ENCODE data around the gene CHAT.

Gene CHAT

DNA sequence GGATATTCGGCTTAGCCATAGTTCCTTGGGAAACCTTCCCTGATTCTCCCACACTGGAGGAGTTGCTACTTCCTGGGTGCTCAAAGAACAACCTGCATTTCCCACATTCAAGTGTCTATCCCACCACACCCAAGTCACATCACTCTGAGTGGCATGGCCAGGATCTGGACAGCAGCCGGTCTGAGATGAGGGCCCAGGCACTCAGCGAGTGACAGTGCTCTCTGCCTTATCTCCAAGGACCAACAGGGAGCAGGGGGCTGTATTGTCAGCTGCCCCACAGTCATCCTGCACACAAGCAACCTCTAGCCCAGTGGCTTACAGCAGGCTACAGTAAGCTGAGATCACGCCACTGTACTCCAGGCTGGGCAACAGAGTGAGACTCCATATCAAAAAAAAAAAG, 19.8 kb upstream of the CHAT start:
- H3K4me1 ChIP-seq (ENCODE audit: insufficient read depth, low read length, poor library complexity, severe bottlenecking) = no peaks in the 10 kb centered on the region
- no peaks in the 10 kb centered on the region for H3K9me2 ChIP-seq (replicated peaks; ENCODE audit: low read depth, low read length)
- no peak overlapping the region for H3K4me2 ChIP-seq (ENCODE audit: low read depth, low read length, poor library complexity, severe bottlenecking)
- H3K36me3 ChIP-seq (ENCODE audit: insufficient read depth, low read length) = no peaks in the 10 kb centered on the region
- no peak overlapping the region for H3K9ac ChIP-seq (ENCODE audit: low read depth, low read length, poor library complexity, severe bottlenecking)
- no peaks in the 10 kb centered on the region for H4K20me1 ChIP-seq (ENCODE audit: insufficient read depth, low read length, poor library complexity, severe bottlenecking)
- no peak overlapping the region for H3K4me3 ChIP-seq (ENCODE audit: low read length, poor library complexity, severe bottlenecking)
- no peaks in the 10 kb centered on the region for H3K79me2 ChIP-seq (ENCODE audit: insufficient read depth, low read length)
- no peak overlapping the region for H2AFZ ChIP-seq (ENCODE audit: low read length)
- no peaks in the 10 kb centered on the region for H3K27me3 ChIP-seq (ENCODE audit: insufficient read depth, low read length, poor library complexity, severe bottlenecking)
- H3F3A ChIP-seq (ENCODE audit: low read depth) = no peaks in the 10 kb centered on the region
- H3K9me3 ChIP-seq (ENCODE audit: insufficient read depth, low read depth, low read length) = no peaks in the 10 kb centered on the region
- TF ChIP-seq, protein P1, sequence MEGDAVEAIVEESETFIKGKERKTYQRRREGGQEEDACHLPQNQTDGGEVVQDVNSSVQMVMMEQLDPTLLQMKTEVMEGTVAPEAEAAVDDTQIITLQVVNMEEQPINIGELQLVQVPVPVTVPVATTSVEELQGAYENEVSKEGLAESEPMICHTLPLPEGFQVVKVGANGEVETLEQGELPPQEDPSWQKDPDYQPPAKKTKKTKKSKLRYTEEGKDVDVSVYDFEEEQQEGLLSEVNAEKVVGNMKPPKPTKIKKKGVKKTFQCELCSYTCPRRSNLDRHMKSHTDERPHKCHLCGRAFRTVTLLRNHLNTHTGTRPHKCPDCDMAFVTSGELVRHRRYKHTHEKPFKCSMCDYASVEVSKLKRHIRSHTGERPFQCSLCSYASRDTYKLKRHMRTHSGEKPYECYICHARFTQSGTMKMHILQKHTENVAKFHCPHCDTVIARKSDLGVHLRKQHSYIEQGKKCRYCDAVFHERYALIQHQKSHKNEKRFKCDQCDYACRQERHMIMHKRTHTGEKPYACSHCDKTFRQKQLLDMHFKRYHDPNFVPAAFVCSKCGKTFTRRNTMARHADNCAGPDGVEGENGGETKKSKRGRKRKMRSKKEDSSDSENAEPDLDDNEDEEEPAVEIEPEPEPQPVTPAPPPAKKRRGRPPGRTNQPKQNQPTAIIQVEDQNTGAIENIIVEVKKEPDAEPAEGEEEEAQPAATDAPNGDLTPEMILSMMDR (conservative IDR thresholded peaks at IDR 0.05; ENCODE audit: low read length) = no peak
- TF ChIP-seq EZH2phosphoT487 (IDR thresholded peaks at IDR 0.05; ENCODE audit: borderline replicate concordance) = no peak

DNA sequence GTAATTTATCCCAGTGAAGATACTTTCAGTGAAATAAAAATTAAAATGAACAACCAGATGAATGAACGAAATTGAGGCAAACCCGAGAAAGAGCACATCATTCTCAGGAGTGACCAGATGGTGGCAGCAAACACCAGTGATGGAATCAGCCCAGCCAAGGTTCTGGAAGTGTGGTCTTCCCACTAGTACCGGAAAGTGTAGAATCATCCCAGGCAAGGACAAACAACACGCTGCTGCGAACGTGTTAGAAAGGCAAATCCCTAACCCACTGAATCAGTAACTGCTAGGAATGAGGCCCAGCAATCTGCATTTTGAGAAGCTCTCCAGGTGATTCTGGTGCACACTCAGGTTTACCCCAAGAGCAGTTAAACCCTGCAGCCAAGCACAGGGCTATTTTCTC, 19.2 kb upstream of the CHAT start:
- H3K4me3 ChIP-seq (ENCODE audit: low read length, poor library complexity, severe bottlenecking) = no peak overlapping the region
- H3K27me3 ChIP-seq (ENCODE audit: insufficient read depth, low read length, poor library complexity, severe bottlenecking) = no peaks in the 10 kb centered on the region
- TF ChIP-seq, protein P1 (conservative IDR thresholded peaks at IDR 0.05; ENCODE audit: low read length) = peak; percentile 96
- TF ChIP-seq EZH2phosphoT487 (IDR thresholded peaks at IDR 0.05; ENCODE audit: borderline replicate concordance) = no peak
- no peaks in the 10 kb centered on the region for H3K79me2 ChIP-seq (ENCODE audit: insufficient read depth, low read length)
- no peak overlapping the region for H2AFZ ChIP-seq (ENCODE audit: low read length)
- no peaks in the 10 kb centered on the region for H3K4me1 ChIP-seq (ENCODE audit: insufficient read depth, low read length, poor library complexity, severe bottlenecking)
- no peaks in the 10 kb centered on the region for H3F3A ChIP-seq (ENCODE audit: low read depth)
- no peaks in the 10 kb centered on the region for H3K36me3 ChIP-seq (ENCODE audit: insufficient read depth, low read length)
- no peak overlapping the region for H3K9ac ChIP-seq (ENCODE audit: low read depth, low read length, poor library complexity, severe bottlenecking)
- H3K9me2 ChIP-seq (replicated peaks; ENCODE audit: low read depth, low read length) = no peaks in the 10 kb centered on the region
- no peaks in the 10 kb centered on the region for H3K9me3 ChIP-seq (ENCODE audit: insufficient read depth, low read depth, low read length)
- H4K20me1 ChIP-seq (ENCODE audit: insufficient read depth, low read length, poor library complexity, severe bottlenecking) = no peaks in the 10 kb centered on the region
- no peak overlapping the region for H3K4me2 ChIP-seq (ENCODE audit: low read depth, low read length, poor library complexity, severe bottlenecking)

DNA sequence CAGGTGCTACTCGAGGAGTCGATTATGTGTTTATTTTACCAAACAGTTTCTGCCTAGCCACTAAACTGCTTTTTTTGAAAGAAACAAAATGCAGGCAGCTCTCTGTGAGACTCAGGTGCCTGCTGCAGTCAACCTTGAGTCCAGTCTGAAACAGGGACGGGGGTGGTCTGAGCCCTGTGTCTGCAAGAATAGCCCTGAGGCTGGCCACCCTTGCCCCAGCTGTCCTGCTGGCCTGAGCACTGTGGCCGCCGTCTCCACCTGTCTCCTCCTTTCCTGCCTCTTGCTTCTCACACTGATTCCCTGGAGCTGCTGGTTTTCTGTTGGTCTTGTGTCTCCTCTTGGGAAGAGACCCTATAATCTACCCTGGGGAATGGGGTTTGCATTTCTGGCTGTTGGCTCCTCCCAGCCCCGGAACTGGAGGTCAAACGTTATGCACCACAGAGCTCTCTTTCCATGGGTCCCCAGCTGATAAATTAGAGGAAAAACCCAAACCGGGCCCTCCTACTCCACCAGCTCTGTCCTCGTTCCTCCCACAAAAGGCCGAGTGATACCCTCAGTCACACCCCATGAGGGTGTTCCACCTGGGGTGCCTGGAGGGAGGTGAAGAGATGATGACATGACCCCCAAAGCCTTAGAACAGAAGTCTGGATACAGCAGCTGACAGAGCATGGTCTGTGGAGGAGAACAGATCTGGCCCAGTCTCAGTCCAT, 18.7 kb upstream of the CHAT start:
- H2AFZ ChIP-seq (ENCODE audit: low read length) = no peak overlapping the region
- H3K27me3 ChIP-seq (ENCODE audit: insufficient read depth, low read length, poor library complexity, severe bottlenecking) = no peaks in the 10 kb centered on the region
- no peaks in the 10 kb centered on the region for H3K79me2 ChIP-seq (ENCODE audit: insufficient read depth, low read length)
- H3K36me3 ChIP-seq (ENCODE audit: insufficient read depth, low read length) = no peaks in the 10 kb centered on the region
- no peaks in the 10 kb centered on the region for H3K9me3 ChIP-seq (ENCODE audit: insufficient read depth, low read depth, low read length)
- H3K9me2 ChIP-seq (replicated peaks; ENCODE audit: low read depth, low read length) = no peaks in the 10 kb centered on the region
- no peak overlapping the region for H3K4me3 ChIP-seq (ENCODE audit: low read length, poor library complexity, severe bottlenecking)
- no peaks in the 10 kb centered on the region for H3K4me1 ChIP-seq (ENCODE audit: insufficient read depth, low read length, poor library complexity, severe bottlenecking)
- H3K9ac ChIP-seq (ENCODE audit: low read depth, low read length, poor library complexity, severe bottlenecking) = no peak overlapping the region
- H3K4me2 ChIP-seq (ENCODE audit: low read depth, low read length, poor library complexity, severe bottlenecking) = no peak overlapping the region
- TF ChIP-seq, protein P1 (conservative IDR thresholded peaks at IDR 0.05; ENCODE audit: low read length) = no peak
- no peak for TF ChIP-seq EZH2phosphoT487 (IDR thresholded peaks at IDR 0.05; ENCODE audit: borderline replicate concordance)
- H3F3A ChIP-seq (ENCODE audit: low read depth) = no peaks in the 10 kb centered on the region
- no peaks in the 10 kb centered on the region for H4K20me1 ChIP-seq (ENCODE audit: insufficient read depth, low read length, poor library complexity, severe bottlenecking)
